Fibroblast of skin of abdomen (primary cell): ENCODE results near the gene HHAT.

Experiments
- DNase-seq: peaks from one replicate; pipeline ENCODE4 v3.0.0-alpha.2; 2013

HHAT gene

GRCh38 chr1:210607361-210607760 lies 278.7 kb downstream of the HHAT start:
- no peak for DNase-seq

GRCh38 chr1:210608767-210609166 lies 280.1 kb downstream of the HHAT start:
- DNase-seq: no peak

- no peak for DNase-seq
Observed at GRCh38 chr1:210616356-210616755, 287.7 kb downstream of the HHAT start.

- no peak for DNase-seq
Observed at GRCh38 chr1:210617293-210617692, 288.6 kb downstream of the HHAT start.

- no peak for DNase-seq
Observed at GRCh38 chr1:210618369-210618768, 289.7 kb downstream of the HHAT start.

- DNase-seq: no peak
Observed at GRCh38 chr1:210620867-210621488, 292.3 kb downstream of the HHAT start.

GRCh38 chr1:210621712-210622111 lies 293.0 kb downstream of the HHAT start:
- DNase-seq: no peak

GRCh38 chr1:210624722-210625121 lies 296.0 kb downstream of the HHAT start:
- DNase-seq: no peak

- no peak for DNase-seq
Observed at GRCh38 chr1:210625715-210626114, 297.0 kb downstream of the HHAT start.

- no peak for DNase-seq
Observed at GRCh38 chr1:210626341-210626740, 297.6 kb downstream of the HHAT start.

- no peak for DNase-seq
Observed at GRCh38 chr1:210627755-210628154, 299.1 kb downstream of the HHAT start.

GRCh38 chr1:210629276-210629675 lies 300.6 kb downstream of the HHAT start:
- DNase-seq: no peak

- DNase-seq: no peak
Observed at GRCh38 chr1:210631399-210631798, 302.7 kb downstream of the HHAT start.

- DNase-seq: no peak
Observed at GRCh38 chr1:210633140-210633539, 304.4 kb downstream of the HHAT start.

GRCh38 chr1:210633636-210634035 lies 304.9 kb downstream of the HHAT start:
- DNase-seq: no peak

- no peak for DNase-seq
Observed at GRCh38 chr1:210635108-210635507, 306.4 kb downstream of the HHAT start.

GRCh38 chr1:210641582-210641981 lies 312.9 kb downstream of the HHAT start:
- no peak for DNase-seq

GRCh38 chr1:210645582-210646257 lies 317.0 kb downstream of the HHAT start:
- DNase-seq: no peak

GRCh38 chr1:210646258-210646616 lies 317.5 kb downstream of the HHAT start:
- no peak for DNase-seq

GRCh38 chr1:210647406-210648333 lies 319.0 kb downstream of the HHAT start:
- DNase-seq: peak; percentile 89

- no peak for DNase-seq
Observed at GRCh38 chr1:210648588-210649269, 320.0 kb downstream of the HHAT start.

GRCh38 chr1:210650403-210650802 lies 321.7 kb downstream of the HHAT start:
- DNase-seq: no peak
